Kidney capillary endothelial cell (primary cell): ENCODE results near the gene CEP68.
"Not testable (repeated sequence)": the region's sequence is repeated elsewhere in the genome, so short reads cannot be mapped to it uniquely, and the experiment has no call there.

Source experiments
- DNase-seq: peaks from one replicate; pipeline ENCODE4 v3.0.0-alpha.2; 2018; ENCODE audit warnings: low spot score

The CEP68 gene, protein sequence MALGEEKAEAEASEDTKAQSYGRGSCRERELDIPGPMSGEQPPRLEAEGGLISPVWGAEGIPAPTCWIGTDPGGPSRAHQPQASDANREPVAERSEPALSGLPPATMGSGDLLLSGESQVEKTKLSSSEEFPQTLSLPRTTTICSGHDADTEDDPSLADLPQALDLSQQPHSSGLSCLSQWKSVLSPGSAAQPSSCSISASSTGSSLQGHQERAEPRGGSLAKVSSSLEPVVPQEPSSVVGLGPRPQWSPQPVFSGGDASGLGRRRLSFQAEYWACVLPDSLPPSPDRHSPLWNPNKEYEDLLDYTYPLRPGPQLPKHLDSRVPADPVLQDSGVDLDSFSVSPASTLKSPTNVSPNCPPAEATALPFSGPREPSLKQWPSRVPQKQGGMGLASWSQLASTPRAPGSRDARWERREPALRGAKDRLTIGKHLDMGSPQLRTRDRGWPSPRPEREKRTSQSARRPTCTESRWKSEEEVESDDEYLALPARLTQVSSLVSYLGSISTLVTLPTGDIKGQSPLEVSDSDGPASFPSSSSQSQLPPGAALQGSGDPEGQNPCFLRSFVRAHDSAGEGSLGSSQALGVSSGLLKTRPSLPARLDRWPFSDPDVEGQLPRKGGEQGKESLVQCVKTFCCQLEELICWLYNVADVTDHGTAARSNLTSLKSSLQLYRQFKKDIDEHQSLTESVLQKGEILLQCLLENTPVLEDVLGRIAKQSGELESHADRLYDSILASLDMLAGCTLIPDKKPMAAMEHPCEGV

DNA sequence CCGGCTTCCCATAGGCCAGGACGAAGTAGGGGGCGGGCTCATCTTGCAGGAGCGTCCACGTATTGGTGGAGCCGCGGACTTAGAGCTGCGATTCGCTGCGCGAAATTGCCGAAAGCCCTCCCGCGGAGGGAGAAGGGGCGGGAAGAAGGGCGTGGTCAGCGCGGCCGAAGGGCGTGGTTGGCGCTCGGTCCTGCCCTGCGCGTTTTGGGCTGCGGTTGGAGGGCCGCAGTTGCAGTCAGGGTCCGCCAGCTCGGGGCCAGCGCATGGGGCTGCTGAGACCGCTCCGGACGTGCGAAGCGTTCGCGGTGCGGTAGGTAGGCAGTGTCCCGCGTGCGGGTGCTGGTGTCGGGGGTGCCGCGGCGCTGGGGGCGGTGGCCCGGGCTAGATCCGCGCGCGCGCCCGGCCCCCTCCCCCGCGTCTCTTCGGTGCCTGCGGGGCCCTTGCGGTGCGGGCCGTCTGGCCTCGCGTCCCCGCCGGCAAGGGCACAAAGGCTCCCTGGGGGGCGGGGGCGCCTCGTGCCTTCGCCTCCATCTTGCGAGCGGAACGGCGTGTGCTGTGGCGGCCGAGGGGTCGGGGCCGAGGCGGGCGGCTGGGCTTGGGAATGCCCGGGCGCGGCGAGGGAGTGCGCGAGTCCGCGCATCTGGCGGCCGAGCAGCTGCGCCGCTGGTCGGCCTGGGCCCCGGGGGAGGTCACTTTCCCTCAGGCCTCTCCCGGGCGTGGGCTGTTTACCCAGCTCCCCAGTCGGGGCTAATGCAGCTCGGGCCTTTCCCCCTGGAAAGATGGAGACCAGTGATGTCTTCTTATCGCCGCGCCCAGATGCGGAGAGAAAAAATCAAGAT, at the start of gene CEP68:
Gene CEP68, plus strand, starts transcription at position 202 of the 839 bp plus-strand sequence. CDS start 13,029 bp downstream, outside the sequence.
- DNase-seq: peak; percentile 97

GRCh38 chr2:65013776-65014175, 42.4 kb upstream of the CEP68 start:
- DNase-seq: no peak

GRCh38 chr2:65015731-65016130, 40.5 kb upstream of the CEP68 start:
- no peak for DNase-seq

GRCh38 chr2:65016789-65017188, 39.4 kb upstream of the CEP68 start:
- no peak for DNase-seq

DNA sequence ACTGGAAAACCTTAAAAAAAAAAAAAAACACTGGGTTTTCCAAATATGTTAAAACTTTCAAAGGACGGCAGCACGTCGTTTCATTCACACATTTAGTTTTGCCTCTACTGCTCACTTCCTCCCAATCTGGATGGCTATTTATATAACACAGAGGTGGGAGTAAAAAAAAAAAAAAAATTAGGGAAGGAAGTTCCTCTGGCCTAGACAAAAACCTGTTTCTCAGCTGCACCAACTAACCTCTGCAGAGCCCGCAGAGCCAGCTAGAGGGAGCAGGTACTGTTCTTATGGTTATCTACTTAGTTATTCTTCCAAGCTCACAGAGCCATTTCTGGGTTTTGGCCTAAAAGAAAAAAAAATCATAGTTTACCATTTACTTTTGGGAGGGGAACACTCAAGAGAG, 38.9 kb upstream of the CEP68 start:
- DNase-seq: no peak

DNA sequence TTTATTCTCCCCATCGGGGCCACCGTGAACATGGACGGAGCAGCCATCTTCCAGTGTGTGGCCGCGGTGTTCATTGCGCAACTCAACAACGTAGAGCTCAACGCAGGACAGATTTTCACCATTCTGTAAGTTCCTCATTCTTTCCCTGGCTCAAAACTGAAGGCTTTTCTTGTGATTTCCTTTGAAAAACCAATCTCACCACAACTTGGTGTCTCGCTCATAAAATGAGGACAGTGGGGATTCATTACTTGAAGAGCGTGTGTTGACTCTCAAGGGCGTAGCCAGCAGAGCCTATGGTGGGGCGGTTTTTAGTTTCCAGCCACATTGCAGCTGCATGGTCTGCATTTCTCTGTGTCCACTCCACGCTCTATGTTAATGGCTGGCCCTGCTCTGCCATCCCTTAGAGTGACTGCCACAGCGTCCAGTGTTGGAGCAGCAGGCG, 38.1 kb upstream of the CEP68 start:
- no peak for DNase-seq

DNA sequence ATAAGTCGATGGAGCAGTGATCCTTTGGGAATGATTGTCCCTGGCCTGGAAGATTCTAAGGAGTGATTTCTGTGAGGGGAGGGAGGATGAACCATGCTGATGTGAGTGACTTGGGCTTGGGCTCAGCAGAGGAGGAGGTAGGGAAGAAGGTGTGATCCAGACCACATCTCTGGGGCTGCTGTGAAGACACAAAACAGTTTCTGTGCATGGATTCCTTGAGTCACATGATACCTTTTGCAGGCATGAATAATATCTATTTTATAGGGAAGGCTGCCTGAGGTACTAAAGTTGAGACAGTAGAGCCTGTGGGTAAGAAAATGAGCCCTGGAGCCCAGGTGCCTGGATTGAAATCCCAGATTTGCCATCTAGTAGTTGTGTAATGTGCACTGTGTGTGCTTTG, 37.2 kb upstream of the CEP68 start:
- DNase-seq: no peak

DNA sequence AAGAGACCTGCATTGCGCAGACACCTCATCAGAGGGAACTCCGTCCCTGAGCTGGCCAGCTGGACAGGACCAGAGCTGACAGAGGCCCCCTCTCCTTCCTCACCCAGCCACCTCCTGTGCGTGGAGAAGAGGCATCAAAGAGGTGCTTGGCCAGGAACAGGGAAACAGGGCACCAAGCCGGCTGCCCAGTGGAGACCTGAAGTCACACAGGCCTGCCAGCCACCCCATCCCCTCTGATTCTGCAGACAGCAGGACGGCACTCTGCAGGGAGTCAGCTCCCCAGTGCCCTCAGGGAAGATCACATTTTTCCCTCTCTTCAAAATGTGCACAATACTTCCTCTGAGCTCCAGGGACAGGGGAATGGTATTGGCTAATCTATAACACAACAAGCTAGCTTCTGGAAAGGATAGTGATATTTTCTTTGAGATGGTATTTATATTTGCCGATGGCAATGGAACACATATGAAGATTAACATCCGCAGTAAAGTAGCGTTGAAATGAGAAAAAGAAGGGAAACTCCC, 36.5 kb upstream of the CEP68 start:
- DNase-seq: no peak

- DNase-seq: not testable (repeated sequence)
Observed at GRCh38 chr2:65020251-65020650, 36.0 kb upstream of the CEP68 start.

DNA sequence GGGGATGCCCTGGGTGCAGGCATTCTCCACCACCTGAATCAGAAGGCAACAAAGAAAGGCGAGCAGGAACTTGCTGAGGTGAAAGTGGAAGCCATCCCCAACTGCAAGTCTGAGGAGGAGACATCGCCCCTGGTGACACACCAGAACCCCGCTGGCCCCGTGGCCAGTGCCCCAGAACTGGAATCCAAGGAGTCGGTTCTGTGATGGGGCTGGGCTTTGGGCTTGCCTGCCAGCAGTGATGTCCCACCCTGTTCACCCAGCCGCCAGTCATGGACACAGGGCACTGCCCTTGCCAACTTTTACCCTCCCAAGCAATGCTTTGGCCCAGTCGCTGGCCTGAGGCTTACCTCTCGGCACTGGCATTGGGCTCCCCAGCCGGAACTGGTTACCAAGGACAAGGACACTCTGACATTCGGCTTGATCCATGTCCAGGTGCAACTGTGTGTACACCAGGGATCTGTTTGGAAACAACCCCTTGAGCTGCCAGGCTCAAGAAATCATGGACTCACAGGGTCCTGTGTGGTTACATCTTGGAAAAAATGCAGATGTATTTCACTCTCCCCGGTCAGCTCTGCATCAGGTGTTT, 35.2 kb upstream of the CEP68 start:
- DNase-seq: no peak

DNA sequence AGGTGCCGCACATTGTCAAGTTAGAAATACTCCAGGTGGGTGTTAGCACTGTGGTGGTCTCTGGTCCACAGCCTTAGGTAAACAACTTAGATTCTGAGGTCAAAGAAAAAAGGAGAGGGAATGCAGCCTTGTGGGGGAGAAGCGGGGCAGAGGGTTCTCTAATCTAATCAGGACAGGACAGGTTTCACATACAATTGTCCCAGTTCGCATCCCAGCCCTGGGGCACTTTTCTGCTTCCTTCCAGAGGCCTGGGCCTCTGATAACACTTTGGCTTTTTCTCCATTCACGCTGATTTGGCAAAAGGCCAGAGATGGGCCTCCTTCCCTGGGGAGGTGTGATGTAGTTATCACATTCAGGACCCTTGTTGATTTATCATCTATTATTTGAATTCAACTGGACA, 34.5 kb upstream of the CEP68 start:
- DNase-seq: no peak

- no peak for DNase-seq
Observed at GRCh38 chr2:65022189-65022588, 34.0 kb upstream of the CEP68 start.

GRCh38 chr2:65023742-65024141, 32.5 kb upstream of the CEP68 start:
- DNase-seq: no peak

DNA sequence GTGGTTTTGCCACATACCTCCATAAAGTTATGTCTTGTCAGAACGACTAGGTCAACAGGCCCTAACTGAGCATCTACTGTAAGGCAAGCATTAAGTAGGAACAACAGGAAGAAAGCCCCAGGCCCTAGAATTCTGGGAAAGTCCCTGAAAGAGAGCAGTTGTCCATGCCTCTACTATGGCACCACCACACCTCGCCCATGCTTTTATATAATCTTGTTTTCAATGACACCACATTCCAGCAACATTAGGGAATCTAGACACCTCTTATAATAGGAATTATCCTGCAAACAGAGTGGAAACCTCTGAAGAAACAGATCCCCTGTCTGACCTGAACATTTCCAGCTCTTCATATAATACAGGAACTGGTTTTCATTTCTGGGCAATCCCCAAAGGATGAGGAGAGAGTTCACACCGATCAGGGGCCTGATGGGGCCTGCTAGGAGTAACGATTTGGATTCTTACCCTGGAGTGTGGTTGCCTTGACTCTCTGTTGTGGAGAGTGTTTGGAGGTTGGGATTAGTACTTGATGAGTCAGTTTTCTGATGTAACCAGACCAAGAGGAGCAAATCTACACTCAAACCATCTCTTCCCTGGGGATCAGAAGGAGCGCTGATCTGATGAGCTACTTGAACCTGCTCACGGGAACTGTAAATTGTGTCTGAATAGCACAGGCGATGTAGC, 31.9 kb upstream of the CEP68 start:
- DNase-seq: no peak

- DNase-seq: no peak
Observed at GRCh38 chr2:65025453-65026123, 30.6 kb upstream of the CEP68 start.

DNA sequence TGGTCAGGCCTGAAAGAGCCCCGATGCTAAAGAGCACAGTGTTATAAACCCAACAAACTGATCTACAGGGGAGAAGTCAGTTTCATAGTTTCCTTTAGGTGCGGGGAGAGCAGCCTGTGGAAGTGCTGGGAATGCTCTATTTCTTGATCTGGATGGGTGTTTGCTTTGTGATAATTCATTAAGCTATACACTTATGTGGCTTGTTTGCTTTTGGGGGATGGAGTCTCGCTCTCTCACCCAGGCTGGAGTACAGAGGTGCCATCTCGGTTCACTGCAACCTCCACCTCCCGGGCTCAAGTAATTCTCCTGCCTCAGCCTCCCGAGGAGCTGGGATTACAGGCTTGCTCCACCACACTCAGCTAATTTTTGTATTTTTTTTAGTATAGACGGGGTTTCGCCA, 30.1 kb upstream of the CEP68 start:
- DNase-seq: no peak

- no peak for DNase-seq
Observed at GRCh38 chr2:65026704-65027464, 29.3 kb upstream of the CEP68 start.

DNA sequence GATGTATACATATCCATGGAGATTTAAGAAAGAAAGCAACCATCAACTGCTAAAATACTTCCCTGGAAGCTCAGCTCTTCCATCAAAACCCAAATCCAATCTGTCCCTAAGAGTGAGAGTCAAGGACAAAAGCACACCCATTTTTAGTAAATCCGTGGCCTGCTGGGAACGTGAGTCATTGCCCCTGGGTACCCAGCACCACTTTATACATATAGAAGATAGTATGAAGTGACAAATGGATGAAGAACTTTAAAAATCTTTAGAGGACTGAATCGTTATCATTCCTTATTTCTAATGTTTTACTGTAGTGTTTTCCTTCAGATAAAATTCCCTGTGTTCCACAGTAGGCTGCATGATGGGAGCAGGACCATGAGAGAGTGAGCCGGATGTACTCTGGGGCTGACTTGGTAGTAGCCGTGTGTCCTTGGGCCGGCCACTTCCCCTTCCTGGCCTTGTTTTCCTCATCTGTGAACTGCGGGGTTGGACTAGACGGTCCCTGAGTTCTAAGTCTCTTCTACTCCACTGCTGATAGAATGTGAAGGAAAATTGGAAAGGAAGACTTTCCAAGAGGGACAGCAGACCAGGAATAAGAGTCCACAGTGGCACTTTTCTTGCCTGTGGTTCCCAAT, 28.5 kb upstream of the CEP68 start:
- no peak for DNase-seq
